Peyer's patch (tissue), 4 donors: ENCODE data around the gene THSD7A. TPM values are rescaled to one million over a fixed set of nuclear protein-coding genes. Genes with fewer than 3 reads are reported as not detected.

Experiments used
- DNase-seq, 3 donors: peaks; one replicate each; pipeline ENCODE4 v3.0.0-alpha.2; 2017 to 2019
- H3K27ac ChIP-seq, 4 donors: fragments of 200-600 bp; sonication (generic); one replicate each; pipeline ENCODE4 v1.5.1; 2016 to 2019
- H3K27me3 ChIP-seq, 2 donors: fragments of 200-600 bp; sonication (generic); one replicate each; pipeline ENCODE4 v1.5.1; 2019
- H3K36me3 ChIP-seq, 3 donors: fragments of 200-600 bp; sonication (generic); one replicate each; pipeline ENCODE4 v1.5.1; 2016 to 2019
- H3K4me1 ChIP-seq, 4 donors: fragments of 200-600 bp; sonication (generic); one replicate each; pipeline ENCODE4 v1.5.1; 2016 to 2019
- H3K4me3 ChIP-seq, 4 donors: fragments of 200-600 bp; sonication (generic); 1 replicate in 3 of 4; 2 replicates in 1 of 4; pipeline ENCODE4 v1.5.1; 2016 to 2019; ENCODE audit warnings: mild to moderate bottlenecking in 1 of 4
- H3K9me3 ChIP-seq, 4 donors: fragments of 200-600 bp; sonication (generic); one replicate each; pipeline ENCODE4 v1.5.1; 2016 to 2019; ENCODE audit warnings: mild to moderate bottlenecking in 1 of 4
- POLR2A ChIP-seq, 2 donors: fragments of 450-650 bp; IDR thresholded peaks; one replicate each; pipeline ENCODE4 v1.5.1; 2017; ENCODE audit warnings: antibody characterized with exemption in 2 of 2, mild to moderate bottlenecking in 2 of 2, moderate library complexity in 2 of 2
- total RNA-seq, 4 donors: library from RNA; depleted of rRNA; stranded (reverse); fragments of >200 nt; gene quantifications; one replicate each; pipeline ENCODE4 v1.1.0, GENCODE V29; 2016
- TF ChIP-seq, protein P1 (sequence below), 6 experiments: fragments of 450-650 bp in 4 of 6; fragments of 200-600 bp in 2 of 6; sonication (generic) in 1 of 6; IDR thresholded peaks; one replicate each; pipeline ENCODE4 v1.5.1; 2017 to 2019; ENCODE audit warnings: antibody characterized with exemption in 6 of 6, mild to moderate bottlenecking in 3 of 6, moderate library complexity in 1 of 6

The THSD7A gene
- total RNA-seq, 4 donors from 2014 or later: 0.53 to 4.1 (median 2.1) TPM

DNA sequence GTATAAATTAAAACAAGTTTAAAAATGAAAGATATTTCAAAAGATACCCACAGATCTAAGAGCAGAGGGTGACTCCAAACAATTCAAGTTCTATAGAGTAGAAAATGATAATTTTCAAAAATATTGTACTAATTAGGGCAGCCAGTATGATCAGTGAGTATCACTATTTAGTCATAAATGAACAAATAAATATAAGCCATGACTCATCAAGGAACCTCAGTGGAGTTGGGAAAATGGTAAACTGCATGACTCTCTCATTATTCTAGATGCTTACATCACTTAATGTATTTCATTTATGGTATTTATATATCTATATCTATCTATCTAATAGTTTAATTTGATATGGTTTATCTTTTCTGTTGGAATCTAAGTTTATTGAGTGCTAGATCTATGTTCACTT lies 94.3 kb downstream of the THSD7A start:
- no peak for DNase-seq
- Histone ChIP-seq H3K9me3 (no peaks in the 10 kb centered on the region), H3K4me3 (no peak overlapping the region), H3K27me3 (no peaks in the 10 kb centered on the region), H3K4me1 (no peaks in the 10 kb centered on the region), H3K36me3 (no peaks in the 10 kb centered on the region), H3K27ac (no peak overlapping the region)
- TF ChIP-seq POLR2A (IDR thresholded peaks at IDR 0.05): no peak
- TF ChIP-seq, protein P1, sequence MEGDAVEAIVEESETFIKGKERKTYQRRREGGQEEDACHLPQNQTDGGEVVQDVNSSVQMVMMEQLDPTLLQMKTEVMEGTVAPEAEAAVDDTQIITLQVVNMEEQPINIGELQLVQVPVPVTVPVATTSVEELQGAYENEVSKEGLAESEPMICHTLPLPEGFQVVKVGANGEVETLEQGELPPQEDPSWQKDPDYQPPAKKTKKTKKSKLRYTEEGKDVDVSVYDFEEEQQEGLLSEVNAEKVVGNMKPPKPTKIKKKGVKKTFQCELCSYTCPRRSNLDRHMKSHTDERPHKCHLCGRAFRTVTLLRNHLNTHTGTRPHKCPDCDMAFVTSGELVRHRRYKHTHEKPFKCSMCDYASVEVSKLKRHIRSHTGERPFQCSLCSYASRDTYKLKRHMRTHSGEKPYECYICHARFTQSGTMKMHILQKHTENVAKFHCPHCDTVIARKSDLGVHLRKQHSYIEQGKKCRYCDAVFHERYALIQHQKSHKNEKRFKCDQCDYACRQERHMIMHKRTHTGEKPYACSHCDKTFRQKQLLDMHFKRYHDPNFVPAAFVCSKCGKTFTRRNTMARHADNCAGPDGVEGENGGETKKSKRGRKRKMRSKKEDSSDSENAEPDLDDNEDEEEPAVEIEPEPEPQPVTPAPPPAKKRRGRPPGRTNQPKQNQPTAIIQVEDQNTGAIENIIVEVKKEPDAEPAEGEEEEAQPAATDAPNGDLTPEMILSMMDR (IDR thresholded peaks at IDR 0.05): no peak

DNA sequence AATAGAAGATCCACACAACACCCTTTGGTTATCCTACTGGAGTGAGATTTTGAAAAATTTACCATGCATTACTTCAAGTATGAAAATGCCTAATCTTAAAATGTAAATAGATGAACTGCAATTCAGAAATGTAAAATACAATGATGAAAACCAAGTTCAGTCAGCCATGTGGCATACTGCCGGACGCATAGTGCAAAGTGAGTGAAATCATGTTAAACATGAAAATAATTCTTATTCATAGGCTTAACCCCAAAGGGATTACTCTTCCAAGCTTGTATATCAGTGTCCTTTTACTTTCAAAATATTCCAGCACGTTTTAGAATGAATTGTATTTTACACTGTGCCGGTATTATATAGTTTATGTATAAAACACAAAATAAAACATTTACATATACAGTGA lies 99.8 kb downstream of the THSD7A start:
- TF ChIP-seq POLR2A (IDR thresholded peaks at IDR 0.05): no peak
- TF ChIP-seq, protein P1 (IDR thresholded peaks at IDR 0.05): no peak
- DNase-seq: no peak
- no peaks in the 10 kb centered on the region for H3K36me3 ChIP-seq

DNA sequence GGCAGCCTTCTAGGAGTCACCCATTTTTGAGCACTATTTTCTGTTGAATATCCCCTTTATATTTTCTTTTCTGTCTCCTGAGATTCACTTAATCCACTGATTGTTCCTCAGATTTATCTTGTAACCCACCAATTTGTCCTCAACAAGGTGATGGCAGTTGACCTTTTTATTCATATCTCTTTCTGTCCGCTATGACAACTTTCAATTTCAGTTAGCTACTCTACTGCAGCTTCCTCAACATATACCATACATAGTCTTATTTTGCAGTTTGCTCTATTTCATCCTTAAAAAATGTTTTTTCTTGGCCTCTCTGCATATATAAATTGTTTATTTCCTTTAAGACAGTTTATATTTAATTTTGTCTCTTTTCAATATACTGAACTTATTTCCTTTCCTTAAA lies 101.3 kb downstream of the THSD7A start:
- Histone ChIP-seq H3K4me1 (no peaks in the 10 kb centered on the region), H3K36me3 (no peaks in the 10 kb centered on the region), H3K4me3 (no peak overlapping the region), H3K27me3 (no peaks in the 10 kb centered on the region), H3K9me3 (no peaks in the 10 kb centered on the region), H3K27ac (no peak overlapping the region)
- no peak for DNase-seq
- no peak for TF ChIP-seq POLR2A (IDR thresholded peaks at IDR 0.05)
- TF ChIP-seq, protein P1 (IDR thresholded peaks at IDR 0.05): no peak

More for the DNA sequence above, 99.8 kb downstream of the THSD7A start:
- Histone ChIP-seq H3K4me1 (no peaks in the 10 kb centered on the region), H3K9me3 (no peaks in the 10 kb centered on the region), H3K27me3 (no peaks in the 10 kb centered on the region), H3K4me3 (no peak overlapping the region), H3K27ac (no peak overlapping the region)

DNA sequence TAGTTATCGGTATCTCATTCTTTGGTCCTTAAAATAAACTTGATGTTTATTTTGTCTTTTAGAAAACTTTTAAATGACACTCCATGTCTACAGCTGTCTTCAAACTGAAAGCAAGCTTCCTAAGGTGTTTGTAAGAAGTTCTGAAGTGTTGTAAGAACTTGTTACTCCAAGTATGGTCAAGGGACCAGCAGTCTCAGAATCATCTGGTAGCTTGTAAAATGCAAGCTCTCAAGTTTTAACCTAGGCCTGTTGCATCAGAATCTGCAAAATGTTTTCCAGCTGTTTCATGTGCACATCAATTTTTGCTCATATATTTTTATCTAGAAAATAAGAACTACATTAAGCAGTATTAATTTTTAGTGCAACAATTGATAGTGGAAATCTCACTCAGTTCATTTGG lies 104.1 kb downstream of the THSD7A start:
- Histone ChIP-seq H3K4me1 (no peaks in the 10 kb centered on the region), H3K36me3 (no peaks in the 10 kb centered on the region), H3K27me3 (no peaks in the 10 kb centered on the region), H3K27ac (no peak overlapping the region), H3K9me3 (no peaks in the 10 kb centered on the region), H3K4me3 (no peak overlapping the region)
- TF ChIP-seq, protein P1 (IDR thresholded peaks at IDR 0.05): no peak
- TF ChIP-seq POLR2A (IDR thresholded peaks at IDR 0.05): no peak
- DNase-seq: no peak

DNA sequence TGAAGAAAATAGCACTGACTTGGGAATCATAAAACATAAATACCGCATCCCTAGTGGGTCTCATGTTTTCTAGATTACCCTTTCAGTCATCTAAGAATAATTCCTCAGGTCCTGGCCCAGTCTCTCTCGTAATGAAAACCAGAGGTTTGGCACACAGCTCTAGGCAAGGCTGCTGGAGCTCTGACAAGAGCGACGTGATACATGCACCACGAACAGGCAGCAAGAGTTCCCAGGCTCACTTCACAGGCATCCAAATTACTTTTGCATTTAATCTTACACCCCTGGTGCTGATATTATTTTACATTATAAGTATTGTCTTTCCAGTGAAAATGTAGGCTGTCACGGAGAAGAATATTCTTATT lies 105.2 kb downstream of the THSD7A start:
- no peak for DNase-seq

More for the DNA sequence above, 105.2 kb downstream of the THSD7A start:
- Histone ChIP-seq H3K4me3 (no peak overlapping the region), H3K4me1 (no peaks in the 10 kb centered on the region), H3K27ac (no peak overlapping the region), H3K9me3 (no peaks in the 10 kb centered on the region), H3K36me3 (no peaks in the 10 kb centered on the region), H3K27me3 (no peaks in the 10 kb centered on the region)
- TF ChIP-seq, protein P1 (IDR thresholded peaks at IDR 0.05): no peak
- TF ChIP-seq POLR2A (IDR thresholded peaks at IDR 0.05): no peak
